PC-9 (cell line): ENCODE results near the gene RASSF4.

Experiments used
- EZH2 ChIP-seq: fragments of 200-600 bp; sonication (generic); IDR thresholded peaks from 2 replicates; pipeline ENCODE4 v1.8.0; 2017; ENCODE audit warnings: antibody characterized with exemption, low read depth
- TF ChIP-seq, protein P1 (sequence below): fragments of 200-600 bp; sonication (generic); conservative IDR thresholded peaks from 2 replicates; pipeline ENCODE4 v1.6.1; 2017; ENCODE audit warnings: mixed run types, antibody characterized with exemption, mild to moderate bottlenecking, moderate library complexity

DNA sequence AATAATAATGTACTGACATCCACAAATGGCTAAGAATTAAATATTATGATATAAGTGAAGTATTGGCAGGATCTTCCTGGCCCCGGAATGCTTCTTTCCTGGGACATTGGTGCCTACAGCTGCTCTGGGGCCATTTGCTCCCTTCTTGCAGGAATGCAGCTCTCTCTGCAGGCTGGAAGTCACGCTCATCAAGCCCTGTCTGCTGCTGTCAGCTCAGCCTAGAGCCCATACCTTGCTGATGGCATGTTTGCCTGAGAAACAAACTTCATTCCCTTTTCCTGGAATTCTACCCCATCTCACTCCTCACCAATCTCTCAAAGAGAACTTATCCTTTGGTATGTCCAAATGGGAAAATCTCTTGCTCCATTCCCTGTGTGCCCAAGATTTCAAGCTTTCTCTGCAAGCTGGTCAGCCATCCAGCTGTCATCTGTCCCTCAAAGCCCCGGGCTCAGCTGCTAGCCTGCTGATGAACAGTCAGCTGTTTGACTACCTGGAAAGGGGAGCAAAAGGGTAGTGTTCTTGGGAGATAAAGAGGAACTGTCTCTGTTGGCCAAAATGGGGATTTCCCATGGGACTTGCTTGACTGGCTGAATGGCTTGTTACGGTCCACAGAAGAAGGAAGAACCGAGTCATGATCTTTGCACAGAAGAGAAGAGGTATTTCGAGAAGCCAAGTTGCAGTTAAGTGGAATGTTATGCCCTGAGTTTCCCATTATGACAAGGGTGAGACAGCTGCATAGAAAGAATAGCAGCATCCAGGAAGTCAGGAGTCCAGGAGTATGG, 12.0 kb upstream of the RASSF4 start:
- TF ChIP-seq, protein P1, sequence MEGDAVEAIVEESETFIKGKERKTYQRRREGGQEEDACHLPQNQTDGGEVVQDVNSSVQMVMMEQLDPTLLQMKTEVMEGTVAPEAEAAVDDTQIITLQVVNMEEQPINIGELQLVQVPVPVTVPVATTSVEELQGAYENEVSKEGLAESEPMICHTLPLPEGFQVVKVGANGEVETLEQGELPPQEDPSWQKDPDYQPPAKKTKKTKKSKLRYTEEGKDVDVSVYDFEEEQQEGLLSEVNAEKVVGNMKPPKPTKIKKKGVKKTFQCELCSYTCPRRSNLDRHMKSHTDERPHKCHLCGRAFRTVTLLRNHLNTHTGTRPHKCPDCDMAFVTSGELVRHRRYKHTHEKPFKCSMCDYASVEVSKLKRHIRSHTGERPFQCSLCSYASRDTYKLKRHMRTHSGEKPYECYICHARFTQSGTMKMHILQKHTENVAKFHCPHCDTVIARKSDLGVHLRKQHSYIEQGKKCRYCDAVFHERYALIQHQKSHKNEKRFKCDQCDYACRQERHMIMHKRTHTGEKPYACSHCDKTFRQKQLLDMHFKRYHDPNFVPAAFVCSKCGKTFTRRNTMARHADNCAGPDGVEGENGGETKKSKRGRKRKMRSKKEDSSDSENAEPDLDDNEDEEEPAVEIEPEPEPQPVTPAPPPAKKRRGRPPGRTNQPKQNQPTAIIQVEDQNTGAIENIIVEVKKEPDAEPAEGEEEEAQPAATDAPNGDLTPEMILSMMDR = no peak
- no peak for TF ChIP-seq EZH2
